Nephron progenitor cell (in vitro differentiated cells): Measurements from ENCODE around the gene MAP3K8.
A peak's percentile ranks its signal among the peaks of the same experiment; 100 is the strongest.
"Not testable (repeated sequence)": the region's sequence is repeated elsewhere in the genome, so short reads cannot be mapped to it uniquely, and the experiment has no call there.

Source experiments
- DNase-seq: peaks from one replicate; pipeline ENCODE4 v3.0.0; 2021
- H3K27ac Mint-ChIP-seq: 2 replicates; pipeline ENCODE4 v1.8.0; 2021; ENCODE audit warnings: mild to moderate bottlenecking, moderate library complexity, mixed read lengths
- H3K27me3 Mint-ChIP-seq: 2 replicates; pipeline ENCODE4 v1.8.0; 2021; ENCODE audit warnings: mild to moderate bottlenecking, low read depth, mixed read lengths; ENCODE audit not compliant: poor library complexity
- H3K36me3 Mint-ChIP-seq: 2 replicates; pipeline ENCODE4 v1.8.0; 2021; ENCODE audit warnings: low read depth, mixed read lengths
- H3K4me1 Mint-ChIP-seq: 2 replicates; pipeline ENCODE4 v1.8.0; 2021; ENCODE audit warnings: mixed read lengths
- H3K4me3 Mint-ChIP-seq: 2 replicates; pipeline ENCODE4 v1.8.0; 2021; ENCODE audit warnings: mild to moderate bottlenecking, moderate library complexity, mixed read lengths
- H3K9me3 Mint-ChIP-seq: 2 replicates; pipeline ENCODE4 v1.8.0; 2021; ENCODE audit warnings: mild to moderate bottlenecking, moderate library complexity, mixed read lengths
- TF ChIP-seq, protein P1 (sequence below): fragments of 200-600 bp; sonication (generic); IDR thresholded peaks from 2 replicates; pipeline ENCODE4 v1.5.0; 2021; ENCODE audit warnings: antibody characterized with exemption

The MAP3K8 gene

DNA sequence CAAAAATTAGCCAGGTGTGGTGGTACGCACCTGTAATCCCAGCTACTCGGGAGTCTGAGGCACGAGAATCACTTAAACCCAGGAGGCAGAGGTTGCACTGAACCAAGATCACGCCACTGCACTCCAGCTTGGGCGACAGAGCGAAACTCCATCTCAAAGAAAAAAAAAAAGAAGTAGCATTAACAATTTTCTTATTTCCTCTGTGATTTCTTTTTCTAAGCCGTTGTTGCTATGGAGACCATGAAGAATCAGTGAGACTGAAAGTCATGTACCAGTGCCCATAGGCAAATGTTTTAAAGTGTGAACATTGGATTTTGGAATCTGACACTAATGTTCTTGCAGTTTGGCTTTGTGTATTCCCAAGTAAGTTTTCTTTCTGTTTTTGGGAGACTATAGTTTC is 18.4 kb upstream of the MAP3K8 start:
- Mint-ChIP-seq H3K4me3 (no peak overlapping the region), H3K9me3 (no peaks in the 10 kb centered on the region), H3K36me3 (no peaks in the 10 kb centered on the region), H3K27ac (no peak overlapping the region), H3K4me1 (peaks cover 4% of the 10 kb centered on the region), H3K27me3 (no peaks in the 10 kb centered on the region)
- no peak for DNase-seq
- TF ChIP-seq, protein P1, sequence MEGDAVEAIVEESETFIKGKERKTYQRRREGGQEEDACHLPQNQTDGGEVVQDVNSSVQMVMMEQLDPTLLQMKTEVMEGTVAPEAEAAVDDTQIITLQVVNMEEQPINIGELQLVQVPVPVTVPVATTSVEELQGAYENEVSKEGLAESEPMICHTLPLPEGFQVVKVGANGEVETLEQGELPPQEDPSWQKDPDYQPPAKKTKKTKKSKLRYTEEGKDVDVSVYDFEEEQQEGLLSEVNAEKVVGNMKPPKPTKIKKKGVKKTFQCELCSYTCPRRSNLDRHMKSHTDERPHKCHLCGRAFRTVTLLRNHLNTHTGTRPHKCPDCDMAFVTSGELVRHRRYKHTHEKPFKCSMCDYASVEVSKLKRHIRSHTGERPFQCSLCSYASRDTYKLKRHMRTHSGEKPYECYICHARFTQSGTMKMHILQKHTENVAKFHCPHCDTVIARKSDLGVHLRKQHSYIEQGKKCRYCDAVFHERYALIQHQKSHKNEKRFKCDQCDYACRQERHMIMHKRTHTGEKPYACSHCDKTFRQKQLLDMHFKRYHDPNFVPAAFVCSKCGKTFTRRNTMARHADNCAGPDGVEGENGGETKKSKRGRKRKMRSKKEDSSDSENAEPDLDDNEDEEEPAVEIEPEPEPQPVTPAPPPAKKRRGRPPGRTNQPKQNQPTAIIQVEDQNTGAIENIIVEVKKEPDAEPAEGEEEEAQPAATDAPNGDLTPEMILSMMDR: no peak

DNA sequence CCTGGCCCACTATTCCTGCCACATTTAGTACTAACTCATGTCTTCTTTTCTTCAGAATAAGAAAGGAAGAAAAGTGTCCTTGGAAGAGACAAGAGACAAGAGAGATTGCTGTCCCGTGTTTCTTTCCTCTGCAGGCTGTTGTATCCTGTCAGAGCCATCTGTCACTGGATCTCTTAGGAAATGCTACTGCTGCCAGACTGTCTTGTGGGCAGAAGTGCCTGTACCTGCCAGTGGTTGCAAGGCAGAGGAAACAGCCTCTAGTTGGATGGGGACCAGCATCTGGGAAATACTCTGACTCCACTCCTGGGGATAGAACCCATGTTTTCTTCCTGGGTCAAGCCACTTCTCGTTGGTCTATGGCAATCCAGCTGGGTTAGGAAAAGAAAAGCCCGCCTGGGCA is 16.7 kb upstream of the MAP3K8 start:
- no peaks in the 10 kb centered on the region for H3K9me3 Mint-ChIP-seq
- no peak overlapping the region for H3K4me3 Mint-ChIP-seq
- peaks cover 11% of the 10 kb centered on the region for H3K4me1 Mint-ChIP-seq
- peak overlapping the region; percentile 54 for H3K27ac Mint-ChIP-seq
- no peaks in the 10 kb centered on the region for H3K36me3 Mint-ChIP-seq
- TF ChIP-seq, protein P1: no peak
- DNase-seq: no peak
- no peaks in the 10 kb centered on the region for H3K27me3 Mint-ChIP-seq

DNA sequence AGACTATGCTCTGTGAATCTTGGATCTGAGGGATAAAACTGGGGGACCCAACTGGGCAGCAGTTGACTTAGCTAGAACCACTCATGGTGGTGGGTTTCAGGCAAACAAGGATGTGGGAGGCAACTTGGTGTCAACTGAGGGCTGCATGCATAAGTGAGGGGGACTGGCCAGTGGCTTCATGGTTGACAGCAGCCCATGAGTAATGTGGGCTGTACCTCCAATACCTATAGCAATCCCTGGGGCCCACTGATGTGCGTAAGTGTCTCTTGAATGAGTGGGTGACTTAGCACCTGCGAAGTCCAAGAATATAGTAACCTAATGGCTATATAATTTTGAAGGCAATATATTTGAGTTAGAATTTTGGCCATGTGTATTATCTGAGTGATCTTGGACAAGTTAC is 13.7 kb upstream of the MAP3K8 start:
- Mint-ChIP-seq H3K4me1 (peaks cover 30% of the 10 kb centered on the region), H3K36me3 (no peaks in the 10 kb centered on the region), H3K27ac (no peak overlapping the region), H3K9me3 (no peaks in the 10 kb centered on the region), H3K4me3 (no peak overlapping the region), H3K27me3 (no peaks in the 10 kb centered on the region)
- TF ChIP-seq, protein P1: no peak
- no peak for DNase-seq

DNA sequence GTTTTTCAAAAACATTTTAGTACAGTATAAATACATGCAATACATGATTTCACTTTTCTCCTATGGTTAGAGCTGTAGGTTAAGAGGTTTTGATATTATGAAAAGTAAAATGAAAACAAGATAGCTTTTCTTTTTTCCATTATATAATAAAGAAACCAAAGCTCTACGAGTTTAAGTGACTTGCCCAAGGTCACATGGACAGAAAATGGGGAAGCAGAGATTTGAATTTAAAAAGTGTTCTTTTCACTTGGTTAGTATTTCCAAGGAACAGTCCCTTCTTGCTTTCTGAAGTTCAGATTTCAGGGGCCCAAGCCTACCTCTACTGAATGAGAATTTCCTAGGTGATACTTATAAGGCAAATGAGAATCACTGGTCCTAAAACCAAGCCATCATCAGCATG is 13.2 kb upstream of the MAP3K8 start:
- Mint-ChIP-seq H3K36me3 (no peaks in the 10 kb centered on the region), H3K9me3 (no peaks in the 10 kb centered on the region), H3K4me3 (no peak overlapping the region), H3K4me1 (peaks cover 30% of the 10 kb centered on the region), H3K27ac (no peak overlapping the region), H3K27me3 (no peaks in the 10 kb centered on the region)
- TF ChIP-seq, protein P1: no peak
- no peak for DNase-seq

DNA sequence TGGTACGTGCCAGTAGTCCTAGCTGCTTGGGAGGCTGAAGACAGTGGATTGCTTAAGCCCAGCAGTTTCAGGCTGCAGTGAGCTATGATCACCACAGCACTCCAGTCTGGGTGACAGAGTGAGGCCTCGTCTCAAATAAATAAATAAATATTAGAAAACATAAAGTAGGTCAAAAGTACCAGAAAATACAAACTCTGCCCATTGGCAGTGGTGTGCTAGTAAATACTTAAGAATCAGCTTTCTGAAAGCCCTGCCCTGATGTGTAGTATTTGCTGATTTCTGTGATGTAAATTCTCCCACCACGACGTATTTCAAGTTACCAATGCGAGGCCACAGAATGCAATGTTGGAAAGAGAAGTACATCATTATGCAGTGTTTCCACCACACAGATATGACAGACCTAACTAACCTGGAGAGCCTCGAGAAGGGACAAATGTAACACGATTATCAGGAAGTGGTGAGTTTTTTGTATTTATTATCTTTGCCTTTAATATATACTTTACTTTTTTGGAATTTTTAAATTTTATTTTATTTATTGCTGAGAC is 11.8 kb upstream of the MAP3K8 start:
- H3K4me3 Mint-ChIP-seq: no peak overlapping the region
- no peaks in the 10 kb centered on the region for H3K36me3 Mint-ChIP-seq
- no peak for DNase-seq
- H3K27me3 Mint-ChIP-seq: no peaks in the 10 kb centered on the region
- H3K9me3 Mint-ChIP-seq: no peaks in the 10 kb centered on the region
- peaks cover 33% of the 10 kb centered on the region for H3K4me1 Mint-ChIP-seq
- no peak overlapping the region for H3K27ac Mint-ChIP-seq
- TF ChIP-seq, protein P1: no peak

DNA sequence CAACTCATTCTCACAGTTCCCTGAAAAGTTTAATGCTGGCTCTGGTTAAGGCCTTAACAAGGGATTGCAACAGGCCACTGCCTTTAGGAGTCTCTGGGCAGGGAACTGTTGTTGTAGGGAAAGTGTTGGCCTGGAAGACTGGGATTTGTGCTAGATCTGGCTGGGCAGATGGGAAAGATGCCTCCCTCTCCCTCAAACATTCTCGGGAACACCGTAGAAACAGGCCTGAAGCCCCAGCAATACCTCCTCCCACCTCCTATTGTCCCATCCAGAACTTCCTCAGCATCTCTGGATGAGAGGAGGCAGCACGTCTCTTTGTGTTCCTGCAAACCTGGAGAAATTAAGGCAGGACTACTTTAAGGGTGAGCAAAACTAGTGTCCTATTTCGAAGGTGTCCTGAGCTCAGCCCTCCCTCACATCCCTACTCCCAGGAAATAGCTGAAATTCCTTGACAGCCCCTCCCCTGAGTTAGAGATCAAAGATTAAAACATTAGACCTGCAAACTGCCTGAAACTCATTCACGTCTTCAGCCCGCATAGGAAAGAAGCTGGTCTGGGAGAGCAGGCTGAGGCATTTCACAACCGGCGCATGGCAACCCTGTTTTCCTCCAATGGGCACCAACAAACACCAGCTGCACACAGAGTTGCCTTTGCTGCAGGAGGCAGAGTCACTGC is 10.9 kb upstream of the MAP3K8 start:
- DNase-seq: peak; percentile 25
- H3K4me1 Mint-ChIP-seq: peaks cover 42% of the 10 kb centered on the region

DNA sequence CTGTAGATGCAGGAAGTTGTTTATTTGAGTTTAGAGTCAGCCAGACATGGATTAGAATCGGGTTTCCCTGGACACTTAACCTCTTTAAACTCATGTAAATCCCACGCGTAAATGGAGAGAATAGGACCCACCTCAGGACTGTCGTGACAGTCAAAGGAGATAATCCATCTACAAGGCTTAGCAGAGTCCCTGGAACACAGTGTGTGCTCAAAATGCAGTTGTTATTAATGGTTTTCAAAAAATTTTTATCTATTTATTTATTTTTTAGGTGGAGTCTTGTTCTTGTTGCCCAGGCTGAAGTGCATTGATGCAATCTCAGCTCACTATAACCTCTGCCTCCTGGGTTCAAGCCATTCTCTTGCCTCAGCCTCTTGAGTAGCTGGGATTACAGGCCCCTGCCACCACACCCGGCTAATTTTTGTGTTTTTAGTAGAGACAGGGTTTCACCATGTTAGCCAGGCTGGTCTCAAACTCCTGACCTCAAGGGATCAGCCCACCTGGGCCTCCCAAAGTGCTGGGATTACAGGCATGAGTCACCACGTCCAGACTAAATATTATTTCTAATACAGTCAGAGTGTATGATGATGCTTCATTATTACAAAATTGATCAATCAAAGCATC is 10.2 kb upstream of the MAP3K8 start:
- not testable (repeated sequence) for H3K27me3 Mint-ChIP-seq, H3K9me3 Mint-ChIP-seq, H3K36me3 Mint-ChIP-seq, DNase-seq
- peak overlapping the region; percentile 98 for H3K27ac Mint-ChIP-seq
- peaks cover 47% of the 10 kb centered on the region for H3K4me1 Mint-ChIP-seq
- peak overlapping the region; percentile 35 for H3K4me3 Mint-ChIP-seq

More for the DNA sequence above, 10.9 kb upstream of the MAP3K8 start:
- no peaks in the 10 kb centered on the region for H3K9me3 Mint-ChIP-seq
- peak overlapping the region; percentile 35 for H3K4me3 Mint-ChIP-seq
- no peaks in the 10 kb centered on the region for H3K36me3 Mint-ChIP-seq
- TF ChIP-seq, protein P1: no peak
- H3K27ac Mint-ChIP-seq: peak overlapping the region; percentile 98
- no peaks in the 10 kb centered on the region for H3K27me3 Mint-ChIP-seq
